C4-2B (cell line): Measurements from ENCODE around the gene CAMK1D.

ENCODE experiments used
- ZFX ChIP-seq: fragments of 450-650 bp; IDR thresholded peaks from 2 replicates; pipeline ENCODE4 v1.6.1; 2017
- TF ChIP-seq, protein P1 (sequence below): fragments of 450-650 bp; conservative IDR thresholded peaks from 2 replicates; pipeline ENCODE4 v1.5.1; 2017; ENCODE audit warnings: mild to moderate bottlenecking

- no peak for TF ChIP-seq ZFX
- TF ChIP-seq, protein P1, sequence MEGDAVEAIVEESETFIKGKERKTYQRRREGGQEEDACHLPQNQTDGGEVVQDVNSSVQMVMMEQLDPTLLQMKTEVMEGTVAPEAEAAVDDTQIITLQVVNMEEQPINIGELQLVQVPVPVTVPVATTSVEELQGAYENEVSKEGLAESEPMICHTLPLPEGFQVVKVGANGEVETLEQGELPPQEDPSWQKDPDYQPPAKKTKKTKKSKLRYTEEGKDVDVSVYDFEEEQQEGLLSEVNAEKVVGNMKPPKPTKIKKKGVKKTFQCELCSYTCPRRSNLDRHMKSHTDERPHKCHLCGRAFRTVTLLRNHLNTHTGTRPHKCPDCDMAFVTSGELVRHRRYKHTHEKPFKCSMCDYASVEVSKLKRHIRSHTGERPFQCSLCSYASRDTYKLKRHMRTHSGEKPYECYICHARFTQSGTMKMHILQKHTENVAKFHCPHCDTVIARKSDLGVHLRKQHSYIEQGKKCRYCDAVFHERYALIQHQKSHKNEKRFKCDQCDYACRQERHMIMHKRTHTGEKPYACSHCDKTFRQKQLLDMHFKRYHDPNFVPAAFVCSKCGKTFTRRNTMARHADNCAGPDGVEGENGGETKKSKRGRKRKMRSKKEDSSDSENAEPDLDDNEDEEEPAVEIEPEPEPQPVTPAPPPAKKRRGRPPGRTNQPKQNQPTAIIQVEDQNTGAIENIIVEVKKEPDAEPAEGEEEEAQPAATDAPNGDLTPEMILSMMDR, result no peak
Observed at GRCh38 chr10:12403119-12403518, 53.8 kb downstream of the CAMK1D start.
